ENCODE data around the gene PPFIBP2.

PPFIBP2 gene

DNA sequence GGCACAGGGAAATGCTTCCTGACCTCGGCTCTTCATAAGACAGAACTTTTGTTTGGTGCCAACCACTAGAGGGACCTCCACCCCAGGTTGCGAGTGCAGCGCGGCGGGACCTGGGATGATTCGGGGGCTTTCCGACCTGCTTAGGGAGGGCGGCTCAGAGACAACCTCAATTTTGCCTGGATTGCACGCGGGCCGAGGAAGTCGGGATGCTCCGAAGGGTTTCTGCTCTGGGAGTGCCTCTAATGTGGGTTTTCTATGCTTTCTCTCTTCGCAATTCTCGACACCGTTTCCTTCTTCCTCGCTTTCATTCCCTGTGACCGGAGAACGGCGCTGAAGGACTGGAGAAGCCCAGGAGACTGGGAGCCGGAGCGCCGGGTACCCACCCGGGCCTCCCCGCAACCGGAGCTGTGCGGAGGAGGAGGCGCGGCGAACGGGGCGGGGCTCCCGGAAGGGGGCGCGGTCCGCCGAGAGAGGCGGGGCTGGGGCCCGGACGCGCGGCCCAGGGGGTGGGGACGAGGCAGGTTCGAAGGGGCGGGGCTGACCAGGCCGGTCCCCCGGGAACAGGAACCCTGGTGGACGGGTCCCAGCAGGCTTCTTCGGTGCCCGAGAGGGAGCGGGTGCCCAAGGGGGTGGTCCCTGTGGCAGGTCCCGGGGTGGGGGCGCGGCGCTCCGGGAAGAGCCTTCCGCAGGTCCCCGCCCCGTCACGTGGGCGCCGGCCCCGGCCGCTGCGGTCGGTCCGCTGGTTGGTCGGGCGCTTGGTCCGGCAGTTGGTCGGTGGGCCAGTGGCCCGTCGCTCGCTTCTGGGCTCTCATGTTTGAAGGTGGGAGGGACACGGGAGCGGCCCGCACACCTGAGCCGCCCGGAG, at the start of gene PPFIBP2:
PPFIBP2 (plus strand) TSS at position 766 of the 865 bp plus-strand sequence. CDS start 35,477 bp downstream, outside the sequence.
- peak; percentile 71 for DNase-seq
- in situ Hi-C loops (cut with MboI; ENCODE audit: low pct_unique_long_range_greater_than_20kb, low sequenced_read_pairs), result no loop called here

- in situ Hi-C loops (cut with MboI; ENCODE audit: low pct_unique_long_range_greater_than_20kb, low sequenced_read_pairs), result no loop called here
These were observed 46.1 kb upstream of the PPFIBP2 start for GRCh38 chr11:7467652-7468051.

GRCh38 chr11:7469351-7469865, 44.4 kb upstream of the PPFIBP2 start:
- in situ Hi-C loops (cut with MboI; ENCODE audit: low pct_unique_long_range_greater_than_20kb, low sequenced_read_pairs), result no loop called here

More at GRCh38 chr11:7467652-7468051, 46.1 kb upstream of the PPFIBP2 start:
- DNase-seq, result no peak

DNA sequence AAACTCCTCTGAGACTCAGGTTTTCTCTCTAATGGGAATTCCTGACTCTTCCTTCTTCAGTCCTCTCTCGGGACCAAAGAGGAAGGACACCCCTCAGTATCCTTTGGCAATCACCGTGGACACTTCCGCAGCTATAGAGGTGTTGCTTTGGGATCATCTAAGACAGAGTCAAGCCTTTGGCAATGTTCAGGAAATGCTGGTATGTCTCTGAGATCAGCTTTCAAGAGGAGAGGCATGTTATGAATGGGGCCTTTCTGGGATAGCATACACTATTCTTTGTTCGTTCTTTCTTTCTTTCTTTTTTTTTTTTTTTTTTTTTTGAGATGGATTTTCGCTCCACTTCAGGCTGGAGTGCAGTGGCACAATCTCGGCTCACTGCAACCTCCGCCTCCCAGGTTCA, 42.7 kb upstream of the PPFIBP2 start:
- in situ Hi-C loops (cut with MboI; ENCODE audit: low pct_unique_long_range_greater_than_20kb, low sequenced_read_pairs), result no loop called here
- no peak for DNase-seq

More at GRCh38 chr11:7469351-7469865, 44.4 kb upstream of the PPFIBP2 start:
- DNase-seq, result no peak

- in situ Hi-C loops (cut with MboI; ENCODE audit: low pct_unique_long_range_greater_than_20kb, low sequenced_read_pairs), result no loop called here
- DNase-seq, result no peak
These were observed 40.1 kb upstream of the PPFIBP2 start for GRCh38 chr11:7473717-7474116.

- no peak for DNase-seq
These were observed 33.7 kb upstream of the PPFIBP2 start for GRCh38 chr11:7480113-7480512.

DNA sequence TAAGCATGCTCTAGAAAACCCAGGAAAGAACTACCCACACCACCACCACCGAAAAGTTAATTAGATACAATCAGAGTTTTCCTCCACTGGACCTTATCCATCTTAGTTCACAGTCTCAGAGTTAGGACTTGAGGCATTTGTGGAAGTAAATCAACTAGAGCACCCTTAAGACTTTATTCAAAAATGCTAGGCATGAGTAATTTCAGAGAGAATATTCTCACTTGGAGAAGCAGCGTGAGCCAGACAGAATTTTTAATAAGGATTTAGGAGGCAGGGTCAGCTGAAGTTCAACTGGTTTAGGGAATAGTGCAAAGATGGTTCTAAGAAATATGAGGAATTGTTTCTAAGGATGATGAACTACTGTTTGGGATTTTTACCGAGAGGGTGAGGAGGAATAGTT, 29.7 kb upstream of the PPFIBP2 start:
- no peak for DNase-seq
- in situ Hi-C loops (cut with MboI; ENCODE audit: low pct_unique_long_range_greater_than_20kb, low sequenced_read_pairs), result no loop called here

More at GRCh38 chr11:7480113-7480512, 33.7 kb upstream of the PPFIBP2 start:
- in situ Hi-C loops (cut with MboI; ENCODE audit: low pct_unique_long_range_greater_than_20kb, low sequenced_read_pairs), result no loop called here

DNA sequence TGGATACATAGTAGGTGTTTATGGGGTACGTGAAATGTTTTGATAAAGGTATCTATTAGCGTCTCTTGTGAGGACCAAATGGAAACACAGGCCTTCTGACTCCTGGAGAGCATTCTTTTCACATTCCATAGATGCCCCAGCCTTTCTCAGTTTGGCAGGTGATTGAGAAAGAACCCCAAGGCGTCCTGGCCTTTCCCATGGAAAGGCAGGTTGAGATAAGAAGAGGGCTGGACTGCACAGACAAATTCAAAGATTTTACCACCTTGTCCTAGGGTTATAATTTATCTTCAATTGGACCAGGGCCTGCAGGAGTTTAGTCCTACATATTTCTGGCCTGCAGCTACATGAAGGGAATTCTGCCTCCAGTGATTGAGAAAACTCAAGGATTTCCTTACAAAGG, 29.2 kb upstream of the PPFIBP2 start:
- in situ Hi-C loops (cut with MboI; ENCODE audit: low pct_unique_long_range_greater_than_20kb, low sequenced_read_pairs), result no loop called here
- no peak for DNase-seq

DNA sequence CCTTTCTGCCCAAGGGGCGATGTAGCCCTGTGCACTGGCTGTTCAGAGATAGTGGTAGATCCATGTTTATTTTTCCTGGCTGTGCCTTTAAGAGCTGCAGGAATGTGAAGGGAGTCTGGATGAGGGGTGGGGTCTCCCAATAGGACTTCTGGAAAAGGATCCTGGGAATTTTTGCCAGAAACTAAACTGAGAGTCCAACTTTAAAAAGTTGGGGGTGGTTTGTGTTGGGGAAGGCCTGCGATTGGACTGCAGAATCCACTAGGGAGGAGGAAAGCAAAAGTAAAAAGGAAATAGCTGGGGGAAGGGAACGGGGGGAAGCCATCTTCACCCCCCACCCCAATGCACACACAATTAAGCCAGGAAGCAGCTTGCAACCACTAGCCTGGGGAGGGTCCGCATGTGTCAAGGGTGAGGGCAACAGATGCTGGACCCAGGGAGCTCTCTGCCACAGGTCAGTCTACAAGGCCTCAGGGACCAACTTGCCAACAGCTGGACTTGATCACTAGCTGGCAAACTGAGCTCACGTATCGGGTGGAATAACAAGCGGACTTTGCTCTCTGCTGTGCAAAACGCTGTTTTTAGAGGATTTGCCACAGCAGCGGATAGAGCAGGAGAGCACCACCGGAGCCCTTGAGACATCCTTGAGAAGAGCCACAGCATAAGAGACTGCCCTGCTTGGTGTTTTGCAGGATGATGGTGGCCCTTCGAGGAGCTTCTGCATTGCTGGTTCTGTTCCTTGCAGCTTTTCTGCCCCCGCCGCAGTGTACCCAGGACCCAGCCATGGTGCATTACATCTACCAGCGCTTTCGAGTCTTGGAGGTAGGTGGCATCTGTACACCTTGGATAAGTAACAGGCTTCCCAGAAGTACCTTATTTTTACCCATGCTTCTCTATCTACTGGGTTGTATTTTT, 28.4 kb upstream of the PPFIBP2 start, which contains the start of gene OLFML1:
OLFML1 (plus strand) TSS at position 321 of the 912 bp plus-strand sequence; CDS start at position 691, 370 bp downstream.
- in situ Hi-C loops (cut with MboI; ENCODE audit: low pct_unique_long_range_greater_than_20kb, low sequenced_read_pairs), result no loop called here
- DNase-seq, result no peak

DNA sequence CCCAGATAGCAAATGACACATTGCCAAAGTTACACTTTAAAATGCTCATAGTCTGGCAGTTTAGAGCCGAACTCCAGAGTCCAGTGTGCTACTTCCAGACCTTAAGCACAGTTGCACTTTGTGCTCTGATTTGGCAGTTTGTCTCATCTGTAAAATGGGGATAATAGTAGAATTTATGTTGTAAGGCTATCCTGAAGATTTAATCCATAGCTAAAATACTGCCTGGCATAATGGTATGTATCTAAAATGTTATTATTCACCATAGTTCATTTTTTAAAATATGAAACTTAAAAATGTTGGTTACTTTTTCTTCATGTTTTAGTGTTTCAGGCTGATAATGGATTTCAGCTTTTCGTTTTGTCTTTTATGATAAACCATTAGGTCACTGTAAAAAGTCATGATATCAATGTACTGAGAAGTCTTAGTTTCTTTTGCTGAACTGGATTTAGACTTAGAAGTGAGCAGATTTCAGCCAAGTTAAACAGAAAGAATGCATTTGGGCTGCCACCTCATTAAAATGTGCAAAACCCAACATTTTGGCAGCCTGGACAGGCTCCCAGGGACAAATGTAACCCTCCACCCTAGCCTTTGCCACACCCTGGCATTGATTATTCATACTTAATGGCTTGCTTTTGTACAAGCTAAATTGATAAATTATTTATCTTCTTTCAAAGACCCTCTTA, 27.6 kb upstream of the PPFIBP2 start:
- in situ Hi-C loops (cut with MboI; ENCODE audit: low pct_unique_long_range_greater_than_20kb, low sequenced_read_pairs), result no loop called here
- DNase-seq, result no peak

- in situ Hi-C loops (cut with MboI; ENCODE audit: low pct_unique_long_range_greater_than_20kb, low sequenced_read_pairs), result no loop called here
- DNase-seq, result no peak
These were observed 27.0 kb upstream of the PPFIBP2 start for GRCh38 chr11:7486781-7487140.

DNA sequence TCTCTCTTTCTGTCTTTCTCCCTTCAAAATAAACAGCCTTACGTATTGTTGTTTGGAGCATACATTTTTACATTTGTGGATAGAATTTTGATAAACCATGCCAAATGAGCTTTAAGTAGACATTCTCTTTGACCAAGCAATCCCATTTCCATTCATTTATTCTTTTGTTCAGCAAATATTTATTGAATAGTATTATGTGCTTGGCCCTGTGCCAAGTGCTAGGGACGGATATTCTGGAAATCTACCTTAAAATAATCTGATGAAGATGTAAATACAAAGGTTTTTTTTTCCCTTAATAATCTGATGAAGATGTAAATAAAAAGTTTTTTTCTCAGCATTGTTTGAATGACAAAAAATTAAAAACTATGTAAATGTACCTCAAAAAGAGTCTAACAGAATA, 26.4 kb upstream of the PPFIBP2 start:
- no peak for DNase-seq
- in situ Hi-C loops (cut with MboI; ENCODE audit: low pct_unique_long_range_greater_than_20kb, low sequenced_read_pairs), result no loop called here

DNA sequence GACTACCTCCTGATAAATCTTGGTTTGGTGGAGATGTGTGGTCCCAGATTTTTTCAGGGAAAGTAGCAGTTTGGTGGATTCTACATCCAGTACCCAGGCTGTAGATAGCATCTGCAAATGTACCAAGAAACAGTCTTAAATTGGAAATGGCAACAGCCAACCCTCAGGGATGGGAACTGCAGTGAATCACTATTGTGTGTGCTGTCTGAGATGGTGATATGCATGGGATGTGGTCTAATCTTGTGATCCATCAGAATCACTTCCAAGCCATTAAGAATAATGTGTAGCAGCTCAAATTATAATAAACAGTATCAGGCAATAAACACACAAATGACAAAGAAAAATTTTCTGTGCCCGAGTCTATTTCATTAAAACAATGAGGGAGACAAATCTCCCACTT, 25.1 kb upstream of the PPFIBP2 start:
- in situ Hi-C loops (cut with MboI; ENCODE audit: low pct_unique_long_range_greater_than_20kb, low sequenced_read_pairs), result no loop called here
- no peak for DNase-seq

DNA sequence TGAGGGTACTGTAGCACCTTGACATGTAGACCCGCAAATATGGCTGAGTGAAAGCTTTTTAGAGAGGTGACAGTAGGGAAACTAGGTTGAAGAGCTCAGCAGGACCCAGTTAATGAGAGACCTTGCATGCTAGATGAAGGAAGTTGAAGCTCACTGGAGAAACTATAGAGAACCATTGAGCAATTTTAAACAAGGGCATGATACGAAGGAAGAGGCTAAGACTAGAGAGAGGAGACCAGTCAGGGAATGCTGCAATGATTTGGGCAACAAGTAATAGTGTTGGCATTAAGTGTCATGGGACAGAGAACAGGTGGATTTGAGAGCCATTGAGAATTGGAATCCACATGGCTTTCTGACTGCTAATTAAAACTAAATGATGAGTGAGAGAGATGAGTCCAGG, 24.4 kb upstream of the PPFIBP2 start:
- no peak for DNase-seq
- in situ Hi-C loops (cut with MboI; ENCODE audit: low pct_unique_long_range_greater_than_20kb, low sequenced_read_pairs), result no loop called here

DNA sequence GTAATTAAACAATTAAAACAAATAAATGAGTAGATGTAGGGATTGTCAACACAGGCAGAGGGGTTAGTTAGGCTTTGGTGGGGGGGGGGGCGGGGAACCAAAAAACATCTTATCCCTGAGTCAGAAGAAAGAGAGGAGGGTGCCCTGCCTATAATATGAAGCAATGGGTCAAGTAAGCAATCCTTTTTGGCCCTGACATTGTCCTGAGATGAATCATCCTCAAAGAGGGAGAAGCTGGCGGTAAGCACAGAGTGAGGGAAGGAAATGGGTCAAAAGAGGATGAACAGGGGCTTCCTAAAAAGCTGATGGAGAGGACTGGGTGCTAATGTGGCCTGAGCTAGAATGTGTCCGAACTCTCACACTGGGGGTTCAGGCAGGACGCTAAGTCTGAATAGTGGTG, 23.7 kb upstream of the PPFIBP2 start:
- in situ Hi-C loops (cut with MboI; ENCODE audit: low pct_unique_long_range_greater_than_20kb, low sequenced_read_pairs), result no loop called here

DNA sequence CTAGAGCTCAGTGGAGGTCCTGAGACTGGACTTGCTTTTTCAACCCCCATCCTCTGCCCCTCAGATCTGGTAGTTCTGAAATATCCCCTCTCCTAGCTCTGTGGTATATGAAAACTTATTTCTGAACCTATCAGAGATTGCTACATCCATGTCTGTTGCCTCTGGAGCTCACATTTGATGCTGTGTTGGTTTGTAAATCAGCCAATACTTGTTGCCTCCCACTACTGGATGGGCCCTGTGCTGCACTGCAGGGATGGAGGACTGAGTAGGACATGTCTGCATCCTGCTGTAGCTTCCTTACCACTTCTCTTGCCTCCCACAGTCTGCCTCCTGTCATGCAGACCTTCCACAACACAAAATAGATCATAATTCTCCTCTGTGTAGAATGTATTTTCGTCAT, 23.3 kb upstream of the PPFIBP2 start:
- in situ Hi-C loops (cut with MboI; ENCODE audit: low pct_unique_long_range_greater_than_20kb, low sequenced_read_pairs), result no loop called here

More for the DNA sequence above, 23.7 kb upstream of the PPFIBP2 start:
- no peak for DNase-seq

GRCh38 chr11:7492253-7492652, 21.5 kb upstream of the PPFIBP2 start:
- in situ Hi-C loops (cut with MboI; ENCODE audit: low pct_unique_long_range_greater_than_20kb, low sequenced_read_pairs), result no loop called here
- no peak for DNase-seq

More for the DNA sequence above, 23.3 kb upstream of the PPFIBP2 start:
- no peak for DNase-seq

- no peak for DNase-seq
- in situ Hi-C loops (cut with MboI; ENCODE audit: low pct_unique_long_range_greater_than_20kb, low sequenced_read_pairs), result no loop called here
These were observed 20.1 kb upstream of the PPFIBP2 start for GRCh38 chr11:7493670-7494069.

GRCh38 chr11:7494086-7494745, 19.6 kb upstream of the PPFIBP2 start:
- DNase-seq, result no peak
- in situ Hi-C loops (cut with MboI; ENCODE audit: low pct_unique_long_range_greater_than_20kb, low sequenced_read_pairs), result no loop called here

Measured in KBM-7 (cell line).